Measurements from ENCODE around the gene PTK7.
A peak's percentile ranks its signal among the peaks of the same experiment; 100 is the strongest.
"Not testable (repeated sequence)": the region's sequence is repeated elsewhere in the genome, so short reads cannot be mapped to it uniquely, and the experiment has no call there.

The PTK7 gene

DNA sequence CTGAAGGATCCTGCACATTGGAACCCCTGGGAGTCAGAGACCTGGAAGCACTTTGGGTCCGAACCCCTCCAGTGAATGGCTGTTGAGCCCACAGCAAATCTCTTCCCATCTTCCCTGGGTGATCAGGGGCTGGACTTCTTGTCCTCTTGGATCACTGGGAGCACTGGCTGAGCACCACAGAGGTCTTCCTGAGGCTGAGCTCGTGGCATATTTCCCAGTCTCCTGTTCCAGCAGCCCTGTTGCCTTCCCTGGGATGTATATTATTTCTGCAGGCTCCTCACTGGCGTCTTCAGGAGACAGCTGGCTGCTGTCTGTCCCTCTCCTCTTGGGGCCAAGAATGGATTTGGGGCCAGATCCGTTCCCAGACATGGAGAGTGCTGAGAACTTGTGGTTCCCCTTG is 43.4 kb downstream of the PTK7 start:
- DNase-seq (ENCODE audit: low read depth in 2 of 2): no peak

DNA sequence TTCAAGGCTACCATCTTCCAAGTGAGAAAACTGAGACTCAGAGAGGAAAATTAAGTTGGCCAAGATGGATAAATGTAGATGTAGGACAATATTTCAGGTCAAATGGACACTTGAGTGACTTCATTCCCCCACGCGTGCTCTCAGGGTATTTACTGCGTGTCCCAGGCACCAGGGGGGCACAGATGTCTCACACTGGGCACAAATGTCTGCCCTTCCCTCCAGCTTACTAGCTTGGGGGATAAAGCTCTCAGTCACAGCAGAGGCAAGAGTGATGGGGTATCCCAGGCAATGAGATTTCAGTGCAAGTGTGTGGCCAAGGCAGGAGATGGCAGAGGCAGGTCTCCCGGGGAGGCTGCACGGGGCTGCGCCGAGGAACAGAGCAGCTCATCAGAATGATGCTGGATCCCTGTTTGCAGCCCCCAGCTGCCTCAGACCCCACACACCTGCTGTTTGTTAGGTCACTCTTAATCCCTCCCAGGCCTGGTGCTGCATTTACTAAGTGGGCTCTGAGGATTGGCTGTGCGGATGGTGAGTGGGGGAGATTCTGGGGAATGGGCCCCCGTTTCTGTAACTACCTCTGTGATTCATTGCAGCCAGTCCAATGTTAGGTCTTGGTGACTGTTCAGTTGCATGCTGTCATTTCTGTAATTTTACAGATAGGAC is 44.1 kb downstream of the PTK7 start:
- no peak for DNase-seq (ENCODE audit: low read depth in 2 of 2)

DNA sequence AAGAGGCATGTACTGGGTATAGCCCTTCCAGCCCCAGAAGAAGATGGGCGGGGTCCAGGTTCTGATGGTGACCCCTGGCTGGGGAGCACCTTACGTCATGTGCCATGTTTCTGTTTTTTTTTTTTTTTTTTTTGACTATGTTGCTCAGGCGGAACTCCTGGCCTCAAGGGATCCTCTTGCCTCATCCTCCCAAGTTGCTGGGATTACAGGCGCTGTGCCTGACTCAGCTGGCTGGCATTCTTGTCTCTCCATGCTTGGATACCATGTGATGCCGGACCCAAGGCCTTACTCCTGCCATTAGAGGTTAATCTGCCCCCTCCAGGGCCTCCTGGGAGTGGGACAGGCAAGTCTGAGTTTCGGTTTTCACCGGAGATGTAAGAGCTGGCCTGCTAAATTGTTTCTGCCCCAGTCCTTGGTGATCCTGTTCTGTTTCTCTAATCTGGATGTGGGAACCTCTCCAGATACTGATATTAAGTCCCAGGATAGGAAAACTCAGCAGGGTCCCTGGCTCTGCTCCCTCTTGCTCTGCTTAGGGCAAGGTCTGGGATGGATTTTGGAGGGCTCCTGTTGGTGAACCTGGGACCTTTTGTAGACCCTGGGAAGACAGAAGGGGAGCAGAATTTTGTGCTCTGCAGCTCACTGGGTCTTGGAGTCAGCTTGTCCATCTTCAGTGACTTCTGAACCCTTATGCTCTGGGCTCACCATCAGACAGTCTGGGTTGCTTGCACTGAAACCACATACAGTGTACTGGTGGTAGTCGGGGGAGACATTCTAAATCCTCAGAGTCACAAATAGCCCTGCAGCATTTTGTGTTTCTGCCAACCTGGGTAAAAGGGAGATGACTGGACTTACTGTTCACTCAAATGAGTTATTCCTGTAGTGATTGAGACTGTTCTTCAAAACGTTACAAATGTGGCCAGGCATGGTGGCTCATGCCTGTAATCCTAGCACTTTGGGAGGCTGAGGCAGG is 45.1 kb downstream of the PTK7 start:
- no peak for DNase-seq (ENCODE audit: low read depth in 2 of 2)

DNA sequence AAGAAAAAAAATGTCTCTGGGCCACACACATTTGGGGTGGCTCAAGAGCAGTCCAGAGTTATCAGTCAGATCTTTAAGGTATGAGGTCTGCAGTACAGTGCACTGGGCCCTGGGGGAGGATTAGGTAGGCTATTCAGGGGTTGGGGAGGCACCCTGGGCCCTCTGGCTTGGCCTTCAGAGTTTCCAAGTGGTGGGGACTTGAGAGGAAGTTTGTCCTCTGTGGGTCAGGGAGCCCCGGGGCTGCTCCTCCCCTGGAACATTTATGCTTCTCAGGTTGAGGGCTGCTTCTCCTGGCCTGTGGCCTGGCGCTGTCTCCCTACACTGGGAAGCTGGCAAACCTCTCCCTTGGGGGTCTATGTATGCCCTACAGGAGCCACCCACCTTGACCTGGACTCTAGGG is 46.0 kb downstream of the PTK7 start:
- no peak for DNase-seq (ENCODE audit: low read depth in 2 of 2)

DNA sequence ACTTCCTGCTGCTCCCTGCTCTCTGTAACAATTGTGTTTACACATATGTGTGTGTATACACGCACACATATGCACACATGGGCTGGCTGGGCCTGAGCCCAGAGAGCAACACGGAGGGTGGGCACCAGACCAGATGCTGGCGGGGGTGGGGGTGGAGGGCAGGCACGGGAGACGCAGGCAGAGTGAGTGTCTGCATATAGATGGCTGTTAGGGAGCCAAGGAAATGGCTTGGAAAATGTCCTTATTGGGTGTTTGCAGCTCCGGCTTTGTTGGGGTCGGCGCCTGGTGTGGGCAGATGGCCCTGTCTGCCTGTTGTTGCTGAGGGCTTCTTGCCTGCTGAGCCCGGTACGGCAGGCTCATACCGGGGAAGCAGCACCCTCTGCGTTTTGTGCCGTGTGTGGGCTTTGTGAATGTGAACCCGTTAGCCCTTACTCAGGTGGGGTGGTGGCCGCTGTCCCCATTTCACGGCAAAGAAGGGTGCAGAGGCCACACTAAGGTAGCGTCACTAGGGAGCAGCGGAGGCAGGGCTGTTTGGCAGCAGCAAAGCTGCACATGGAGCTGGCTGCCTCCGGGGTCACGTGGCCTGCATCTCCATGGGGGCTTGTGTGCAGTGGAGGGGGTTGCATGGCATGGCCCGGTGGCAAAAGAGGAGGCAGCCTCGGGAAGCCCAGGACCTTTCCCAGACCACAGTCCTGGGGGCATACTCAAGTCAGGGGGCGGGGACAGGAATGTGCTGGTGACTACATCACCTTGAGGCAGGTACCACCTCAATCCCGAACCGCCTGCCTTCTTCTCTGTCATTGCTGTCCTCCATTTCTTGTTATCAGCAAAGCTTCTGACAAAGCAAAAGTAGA is 47.6 kb downstream of the PTK7 start:
- no peak for DNase-seq (ENCODE audit: low read depth in 2 of 2)

DNA sequence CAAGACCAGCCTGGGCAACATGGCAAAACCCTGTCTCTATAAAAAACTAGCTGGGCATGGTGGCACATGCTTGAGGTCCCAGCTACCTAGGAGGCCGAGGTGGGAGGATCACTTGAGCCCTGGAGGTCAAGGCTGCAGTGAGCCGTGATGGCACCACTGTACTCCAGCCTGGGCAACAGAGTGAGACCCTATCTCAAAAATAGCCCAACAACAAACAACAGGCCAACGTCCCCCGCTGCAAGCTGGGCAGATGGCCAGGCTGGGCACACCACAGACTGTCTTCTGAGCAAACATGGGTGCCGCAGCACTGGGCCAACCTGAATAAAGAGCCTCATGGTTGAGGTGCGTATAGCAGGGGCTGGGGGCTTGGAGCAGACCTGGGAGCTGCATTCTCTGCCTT is 48.4 kb downstream of the PTK7 start:
- DNase-seq (ENCODE audit: low read depth in 2 of 2): no peak

DNA sequence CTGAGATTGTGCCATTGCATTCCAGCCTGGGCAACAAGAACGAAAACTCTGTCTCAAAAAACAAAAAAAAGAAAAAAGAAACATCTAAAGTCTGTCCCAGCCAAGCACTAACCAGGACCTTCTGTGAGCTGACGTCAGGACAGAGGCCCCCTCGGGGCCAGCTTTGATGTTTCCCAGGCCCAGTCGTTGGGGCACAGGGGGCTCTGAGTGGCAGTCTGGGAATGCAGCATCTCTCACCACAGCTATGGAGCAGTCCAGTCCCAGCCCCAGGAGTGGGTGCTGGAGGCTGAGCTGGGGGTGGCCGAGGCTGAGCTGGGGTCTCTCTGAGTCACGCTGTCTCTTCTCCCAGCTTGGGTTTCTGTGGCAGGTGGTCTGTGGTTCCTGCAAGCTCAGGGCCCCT is 49.0 kb downstream of the PTK7 start:
- DNase-seq (ENCODE audit: low read depth in 2 of 2): no peak

DNA sequence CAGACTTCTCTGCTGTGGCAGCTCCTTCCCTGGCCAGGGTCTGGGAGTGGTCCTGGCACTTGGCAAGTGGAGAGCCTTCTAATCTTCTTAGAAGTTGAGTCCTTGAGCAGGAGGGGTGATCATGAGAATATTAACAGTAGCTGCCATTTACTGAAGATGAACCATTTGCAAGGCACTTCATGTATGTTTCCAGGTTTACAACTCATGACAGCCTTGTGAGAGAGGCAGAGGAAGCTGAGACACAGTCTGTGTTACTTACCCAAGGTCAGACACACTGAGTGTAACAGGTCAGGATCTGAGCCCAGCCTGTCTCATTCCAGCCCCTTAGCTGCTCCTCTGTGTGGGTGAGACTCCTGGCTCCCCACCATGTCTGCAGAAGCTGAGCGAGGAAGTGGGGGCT is 49.4 kb downstream of the PTK7 start:
- no peak for DNase-seq (ENCODE audit: low read depth in 2 of 2)

DNA sequence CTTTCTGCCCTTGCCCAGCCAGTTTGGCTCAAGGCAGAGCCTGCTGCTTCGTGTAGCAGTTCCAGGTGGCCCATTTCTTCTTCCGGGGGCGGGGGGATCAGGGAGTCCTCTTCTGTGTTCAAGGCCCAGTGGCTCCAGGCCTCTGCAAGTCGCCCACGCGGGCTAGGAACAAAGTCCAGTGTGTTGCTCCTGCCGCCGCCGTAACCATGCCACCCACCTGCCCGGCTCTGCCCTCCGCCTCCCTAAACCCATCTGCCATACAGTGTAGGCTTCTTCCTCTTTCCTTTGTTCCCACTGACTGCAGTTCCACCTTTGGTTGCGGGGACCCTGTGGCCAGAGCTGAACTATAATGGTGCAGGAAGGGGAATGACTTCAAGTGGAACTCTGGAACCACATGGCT is 51.1 kb downstream of the PTK7 start:
- no peak for DNase-seq (ENCODE audit: low read depth in 2 of 2)

DNA sequence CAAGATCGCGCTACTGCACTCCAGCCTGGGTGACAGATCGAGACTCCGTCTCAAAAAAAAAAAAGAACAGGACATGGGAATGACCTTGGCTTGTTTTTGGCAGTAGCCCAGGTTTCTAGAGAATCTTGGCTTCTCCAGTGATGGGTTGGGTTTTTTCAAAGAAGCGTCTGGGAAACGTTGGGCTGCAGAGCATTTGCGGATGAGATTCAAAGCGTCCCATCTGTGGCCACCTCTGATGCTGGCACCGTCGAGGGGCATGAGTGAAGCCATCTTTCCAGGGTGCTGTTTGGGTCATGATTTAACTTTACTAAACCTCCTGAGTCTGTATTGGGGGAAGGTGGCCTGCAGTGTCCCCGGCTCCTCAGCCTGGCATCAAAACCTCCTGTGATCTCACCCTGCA is 51.8 kb downstream of the PTK7 start:
- no peak for DNase-seq (ENCODE audit: low read depth in 2 of 2)

DNA sequence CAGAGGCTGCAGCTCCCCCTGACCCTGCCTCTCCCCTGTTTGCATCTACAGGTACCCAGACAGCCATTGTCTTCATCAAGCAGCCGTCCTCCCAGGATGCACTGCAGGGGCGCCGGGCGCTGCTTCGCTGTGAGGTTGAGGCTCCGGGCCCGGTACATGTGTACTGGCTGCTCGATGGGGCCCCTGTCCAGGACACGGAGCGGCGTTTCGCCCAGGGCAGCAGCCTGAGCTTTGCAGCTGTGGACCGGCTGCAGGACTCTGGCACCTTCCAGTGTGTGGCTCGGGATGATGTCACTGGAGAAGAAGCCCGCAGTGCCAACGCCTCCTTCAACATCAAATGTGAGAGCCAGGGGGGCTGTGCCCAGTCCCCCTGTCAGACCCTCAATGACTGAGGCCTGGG is 52.8 kb downstream of the PTK7 start:
- DNase-seq (ENCODE audit: low read depth in 2 of 2): no peak

DNA sequence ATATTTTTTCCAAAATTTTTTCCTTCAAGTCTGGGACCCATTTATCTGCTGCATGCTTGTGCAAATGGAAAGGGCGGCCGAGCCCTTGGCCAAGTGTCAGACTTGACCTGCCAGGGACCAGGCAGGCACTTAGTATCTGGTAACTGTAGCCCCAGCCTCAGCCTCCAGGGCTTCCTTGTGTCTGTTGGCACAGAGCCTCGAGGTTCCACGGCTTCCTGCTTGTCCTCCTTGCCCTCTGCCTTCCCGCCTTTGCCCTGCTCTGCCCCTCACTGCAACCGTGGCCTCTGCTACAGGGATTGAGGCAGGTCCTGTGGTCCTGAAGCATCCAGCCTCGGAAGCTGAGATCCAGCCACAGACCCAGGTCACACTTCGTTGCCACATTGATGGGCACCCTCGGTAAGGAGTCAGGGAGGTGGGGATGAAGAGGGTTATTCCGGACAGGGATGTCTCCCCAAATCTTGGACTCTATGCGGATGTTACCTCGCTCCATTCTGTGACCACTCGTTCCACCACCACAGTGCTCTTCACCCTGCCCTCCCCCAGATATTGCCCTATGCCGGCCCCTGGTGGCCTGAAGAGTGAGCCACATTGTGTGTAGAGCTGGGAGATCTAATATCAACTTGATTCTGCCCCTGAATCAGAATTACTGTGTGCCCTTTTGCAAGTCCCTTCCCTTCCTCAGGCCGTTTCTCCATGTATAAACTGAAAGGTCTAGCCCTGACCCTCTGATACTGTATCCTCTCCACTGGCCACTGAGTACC is 53.5 kb downstream of the PTK7 start:
- DNase-seq (ENCODE audit: low read depth in 2 of 2): no peak

DNA sequence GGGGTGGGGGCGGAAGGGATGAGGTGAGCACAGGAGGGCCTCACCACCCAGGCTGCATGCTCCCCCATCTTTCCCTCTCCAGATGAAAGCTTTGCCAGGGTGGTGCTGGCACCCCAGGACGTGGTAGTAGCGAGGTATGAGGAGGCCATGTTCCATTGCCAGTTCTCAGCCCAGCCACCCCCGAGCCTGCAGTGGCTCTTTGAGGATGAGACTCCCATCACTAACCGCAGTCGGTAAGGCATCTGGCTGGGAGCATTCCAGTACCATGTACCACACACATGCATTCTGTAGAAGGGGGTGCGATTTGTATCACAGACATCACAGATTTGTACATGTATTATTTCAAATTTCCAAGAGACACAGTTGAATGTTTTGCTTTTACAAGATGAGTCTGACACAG is 54.3 kb downstream of the PTK7 start:
- DNase-seq (ENCODE audit: low read depth in 2 of 2): no peak

DNA sequence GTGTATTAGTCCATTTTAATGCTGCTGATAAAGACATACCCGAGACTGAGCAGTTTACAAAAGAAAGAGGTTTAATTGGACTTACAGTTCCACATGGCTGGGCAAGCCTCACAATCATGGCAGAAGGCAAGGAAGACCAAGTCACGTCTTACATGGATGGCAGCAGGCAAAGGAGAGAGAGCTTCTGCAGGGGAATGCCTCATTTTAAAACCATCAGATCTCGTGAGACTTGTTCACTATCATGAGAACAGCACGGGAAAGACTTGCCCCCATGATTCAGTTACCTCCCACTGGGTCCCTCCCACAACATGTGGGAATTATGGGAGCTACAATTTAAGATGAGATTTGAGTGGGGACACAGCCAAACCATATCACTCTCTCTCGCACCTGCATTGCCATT is 55.3 kb downstream of the PTK7 start:
- not testable (repeated sequence) for DNase-seq (ENCODE audit: low read depth in 2 of 2)

DNA sequence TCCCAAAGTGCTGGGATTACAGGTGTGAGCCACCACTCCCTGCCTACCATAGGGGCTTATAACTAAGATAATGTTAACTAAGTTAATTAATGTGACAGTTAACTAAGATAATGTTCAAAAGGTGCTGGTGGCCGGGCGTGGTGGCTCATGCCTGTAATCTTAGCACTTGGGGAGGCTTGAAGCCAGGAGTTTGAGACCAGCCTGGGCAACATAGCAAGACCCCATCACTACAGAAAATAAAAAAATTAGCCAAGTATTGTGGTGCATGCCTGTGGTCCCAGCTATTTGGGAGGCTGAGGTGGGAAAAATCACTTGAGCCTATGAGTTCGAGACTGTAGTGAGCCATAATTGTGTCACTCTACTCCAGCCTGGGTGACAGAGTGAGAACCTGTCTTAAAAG is 62.2 kb downstream of the PTK7 start:
- no peak for DNase-seq (ENCODE audit: low read depth in 2 of 2)

DNA sequence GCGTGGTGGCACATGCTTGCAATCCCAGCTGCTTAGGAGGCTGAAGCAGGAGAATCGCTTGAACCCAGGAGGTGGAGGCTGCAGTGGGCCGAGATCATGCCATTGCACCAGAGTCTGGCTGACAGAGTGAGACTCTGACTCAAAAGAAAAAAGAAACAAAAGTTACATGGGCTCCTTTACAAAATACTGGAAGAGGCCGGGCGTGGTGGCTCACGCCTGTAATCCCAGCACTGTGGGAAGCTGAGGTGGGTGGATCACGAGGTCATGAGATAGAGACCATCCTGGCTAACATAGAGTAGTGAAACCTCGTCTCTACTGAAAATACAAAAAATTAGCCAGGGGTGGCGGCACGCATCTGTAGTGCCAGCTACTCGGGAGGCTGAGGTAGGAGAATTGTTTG is 63.9 kb downstream of the PTK7 start:
- DNase-seq (ENCODE audit: low read depth in 2 of 2): not testable (repeated sequence)

DNA sequence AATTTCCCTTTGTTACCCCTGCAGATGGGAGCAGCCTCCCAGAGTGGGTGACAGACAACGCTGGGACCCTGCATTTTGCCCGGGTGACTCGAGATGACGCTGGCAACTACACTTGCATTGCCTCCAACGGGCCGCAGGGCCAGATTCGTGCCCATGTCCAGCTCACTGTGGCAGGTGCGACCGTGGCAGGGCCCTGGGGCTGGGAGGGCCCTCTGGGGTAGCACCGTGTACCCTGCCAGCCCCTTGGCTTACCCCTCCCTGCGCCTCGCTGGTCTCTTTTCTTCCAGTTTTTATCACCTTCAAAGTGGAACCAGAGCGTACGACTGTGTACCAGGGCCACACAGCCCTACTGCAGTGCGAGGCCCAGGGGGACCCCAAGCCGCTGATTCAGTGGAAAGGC is 65.5 kb downstream of the PTK7 start:
- no peak for DNase-seq (ENCODE audit: low read depth in 2 of 2)

DNA sequence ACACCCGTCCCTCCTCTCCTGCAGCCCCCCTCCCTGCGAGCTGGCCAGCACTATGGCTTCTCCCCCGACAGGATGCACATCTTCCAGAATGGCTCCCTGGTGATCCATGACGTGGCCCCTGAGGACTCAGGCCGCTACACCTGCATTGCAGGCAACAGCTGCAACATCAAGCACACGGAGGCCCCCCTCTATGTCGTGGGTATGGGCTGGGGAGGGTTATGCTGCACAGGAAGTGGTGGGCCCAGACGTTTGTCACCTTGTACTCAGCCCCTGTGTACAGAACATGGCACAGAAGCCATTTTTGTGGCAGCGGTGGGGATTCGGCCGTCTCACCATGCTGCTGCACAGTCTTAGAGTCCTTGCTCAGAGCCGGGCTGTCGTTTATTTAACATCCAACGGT is 66.0 kb downstream of the PTK7 start:
- DNase-seq (ENCODE audit: low read depth in 2 of 2): no peak

DNA sequence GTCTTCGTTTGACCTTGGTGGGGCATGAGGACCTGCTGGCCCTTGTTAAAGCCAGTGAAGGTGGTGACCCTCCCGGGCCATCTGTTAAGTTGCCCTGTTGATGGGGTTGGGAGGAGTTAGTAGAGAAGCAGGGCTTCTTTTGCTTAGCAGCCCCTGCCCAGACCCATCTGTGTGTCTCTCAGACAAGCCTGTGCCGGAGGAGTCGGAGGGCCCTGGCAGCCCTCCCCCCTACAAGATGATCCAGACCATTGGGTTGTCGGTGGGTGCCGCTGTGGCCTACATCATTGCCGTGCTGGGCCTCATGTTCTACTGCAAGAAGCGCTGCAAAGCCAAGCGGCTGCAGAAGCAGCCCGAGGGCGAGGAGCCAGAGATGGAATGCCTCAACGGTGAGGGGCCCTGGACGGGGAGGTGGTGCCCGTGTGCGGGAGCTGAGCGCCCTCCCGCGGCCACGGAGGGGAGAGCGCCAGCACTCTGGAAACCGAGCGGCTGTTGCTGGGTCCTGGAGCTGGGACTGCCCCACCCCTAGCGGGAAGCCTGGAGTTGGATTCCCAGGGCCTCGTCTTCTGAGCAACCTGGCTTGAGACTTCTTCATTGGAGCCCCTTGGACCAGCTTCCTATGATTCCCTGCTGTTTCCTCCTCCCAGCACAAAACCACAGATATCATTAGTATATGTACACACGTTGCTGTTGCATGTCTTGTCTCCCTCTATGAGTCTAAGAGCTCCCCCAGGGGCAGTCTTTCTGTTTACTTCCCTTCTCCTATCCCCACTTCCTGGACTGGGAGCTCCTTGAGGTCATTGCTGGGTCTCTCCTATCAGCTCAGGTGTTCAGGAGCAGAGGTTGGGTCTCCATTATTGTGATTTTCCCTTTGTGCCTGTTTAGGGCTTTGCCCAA is 67.4 kb downstream of the PTK7 start:
- DNase-seq (ENCODE audit: low read depth in 2 of 2): peak; percentile 58 to 72

DNA sequence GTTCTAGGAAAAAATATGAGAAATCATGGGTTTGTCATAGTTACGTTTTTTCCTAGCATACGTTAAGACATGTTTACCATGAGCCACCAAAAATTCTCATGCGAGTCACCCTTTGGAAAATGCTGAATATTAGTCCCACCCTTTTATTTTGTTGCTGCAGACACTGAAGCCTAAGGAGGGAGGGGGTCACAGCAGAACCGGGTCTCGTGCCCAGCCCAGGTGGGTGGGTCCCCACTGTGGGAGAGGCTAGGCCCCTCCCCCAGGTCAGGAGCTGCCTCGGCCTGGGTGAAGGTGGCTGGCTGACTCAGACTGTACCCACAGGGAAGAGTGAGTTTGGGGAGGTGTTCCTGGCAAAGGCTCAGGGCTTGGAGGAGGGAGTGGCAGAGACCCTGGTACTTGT is 68.8 kb downstream of the PTK7 start:
- no peak for DNase-seq (ENCODE audit: low read depth in 2 of 2)

DNA sequence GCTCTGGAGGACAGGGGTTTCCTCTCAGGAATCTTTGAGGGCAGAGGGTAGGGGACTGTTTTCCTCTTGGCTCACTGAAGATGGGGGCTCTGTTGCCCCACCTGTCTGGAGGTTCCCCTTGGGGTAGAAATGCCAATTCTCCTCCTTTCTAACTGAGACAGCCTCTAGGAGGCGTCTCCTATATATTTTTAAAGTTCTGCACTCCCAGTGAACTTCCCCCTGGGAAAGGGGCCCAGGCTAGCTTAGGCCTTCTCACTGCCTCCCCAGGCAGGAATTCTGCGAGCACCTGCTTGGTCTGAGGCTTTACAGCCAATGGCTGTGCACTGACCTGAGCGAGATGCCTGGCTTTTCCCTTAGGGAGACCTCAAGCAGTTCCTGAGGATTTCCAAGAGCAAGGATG is 70.1 kb downstream of the PTK7 start:
- DNase-seq (ENCODE audit: low read depth in 2 of 2): no peak
